ENCODE results near the gene ALCAM.
"Not testable (repeated sequence)": the region's sequence is repeated elsewhere in the genome, so short reads cannot be mapped to it uniquely, and the experiment has no call there.

ALCAM gene

GRCh38 chr3:105534491-105534890 lies 167.8 kb downstream of the ALCAM start:
- no peak for DNase-seq

- no peak for DNase-seq
Observed at GRCh38 chr3:105537371-105538080, 170.8 kb downstream of the ALCAM start.

GRCh38 chr3:105538483-105538882 lies 171.8 kb downstream of the ALCAM start:
- no peak for DNase-seq

GRCh38 chr3:105539897-105540296 lies 173.2 kb downstream of the ALCAM start:
- DNase-seq = no peak

- no peak for DNase-seq
Observed at GRCh38 chr3:105542282-105543019, 175.7 kb downstream of the ALCAM start.

- DNase-seq = no peak
Observed at GRCh38 chr3:105545051-105545450, 178.3 kb downstream of the ALCAM start.

- no peak for DNase-seq
Observed at GRCh38 chr3:105553851-105554250, 187.1 kb downstream of the ALCAM start.

GRCh38 chr3:105555206-105555605 lies 188.5 kb downstream of the ALCAM start:
- DNase-seq = no peak

GRCh38 chr3:105559856-105560255 lies 193.1 kb downstream of the ALCAM start:
- no peak for DNase-seq

- DNase-seq = no peak
Observed at GRCh38 chr3:105561876-105562275, 195.2 kb downstream of the ALCAM start.

GRCh38 chr3:105564546-105565288 lies 198.0 kb downstream of the ALCAM start:
- no peak for DNase-seq

- DNase-seq = no peak
Observed at GRCh38 chr3:105571005-105571404, 204.3 kb downstream of the ALCAM start.

- no peak for DNase-seq
Observed at GRCh38 chr3:105572501-105572900, 205.8 kb downstream of the ALCAM start.

GRCh38 chr3:105579439-105579838 lies 212.7 kb downstream of the ALCAM start:
- DNase-seq = no peak

GRCh38 chr3:105580296-105580965 lies 213.7 kb downstream of the ALCAM start:
- no peak for DNase-seq

GRCh38 chr3:105582015-105582414 lies 215.3 kb downstream of the ALCAM start:
- no peak for DNase-seq

- DNase-seq = no peak
Observed at GRCh38 chr3:105584003-105584790, 217.5 kb downstream of the ALCAM start.

GRCh38 chr3:105593315-105593714 lies 226.6 kb downstream of the ALCAM start:
- no peak for DNase-seq

- DNase-seq = peak in 1 of 2 experiments; percentile 32
Observed at GRCh38 chr3:105594219-105594618, 227.5 kb downstream of the ALCAM start.

- no peak for DNase-seq
Observed at GRCh38 chr3:105598042-105598796, 231.5 kb downstream of the ALCAM start.

- DNase-seq = no peak
Observed at GRCh38 chr3:105599350-105599749, 232.6 kb downstream of the ALCAM start.

- DNase-seq = not testable (repeated sequence)
Observed at GRCh38 chr3:105601756-105602155, 235.0 kb downstream of the ALCAM start.

Measured in stimulated activated CD4-positive, alpha-beta T cell treated with anti-CD3 and anti-CD28 coated beads, Interleukin-4, amount 100 ng/mL, for 4 hours (primary cell).